SK-N-SH treated with all-trans-retinoic acid at 6 μM for 48 hours (cell line): ENCODE data around the gene ESYT3.

ENCODE experiments used
- ATAC-seq: fragments of 200-7000 bp; cut with Tn5 transposase; 3 replicates; pipeline ENCODE4 v1.9.1; 2020; ENCODE audit warnings: mild to moderate bottlenecking, moderate library complexity
- ARNTL ChIP-seq: fragments of 450-650 bp; formaldehyde crosslinking; IDR thresholded peaks from 2 replicates; pipeline ENCODE4 v1.5.0; 2020; ENCODE audit warnings: low read depth, mild to moderate bottlenecking, moderate library complexity, borderline replicate concordance
- BACH2 ChIP-seq: fragments of 250-450 bp; sonication (Bioruptor Pico); IDR thresholded peaks from 2 replicates; pipeline ENCODE4 v1.9.0; 2021; ENCODE audit warnings: mild to moderate bottlenecking, borderline replicate concordance
- CSDC2 ChIP-seq: fragments of 250-450 bp; sonication (Bioruptor Pico); IDR thresholded peaks from 2 replicates; pipeline ENCODE4 v1.5.0; 2020; ENCODE audit warnings: mild to moderate bottlenecking, moderate library complexity
- GLIS3 ChIP-seq: fragments of 250-450 bp; sonication (Bioruptor Pico); IDR thresholded peaks from 2 replicates; pipeline ENCODE4 v1.5.0; 2020; ENCODE audit warnings: mild to moderate bottlenecking, moderate library complexity
- ISL1 ChIP-seq: fragments of 250-450 bp; sonication (Bioruptor Pico); IDR thresholded peaks from 2 replicates; pipeline ENCODE4 v2.1.2; 2022; ENCODE audit warnings: mild to moderate bottlenecking, moderate library complexity
- OSR1 ChIP-seq: fragments of 250-450 bp; sonication (Bioruptor Pico); IDR thresholded peaks from 2 replicates; pipeline ENCODE4 v1.8.0; 2022; ENCODE audit warnings: moderate library complexity, mild to moderate bottlenecking, inconsistent platforms
- PPARA ChIP-seq: fragments of 250-450 bp; sonication (Bioruptor Pico); IDR thresholded peaks from 2 replicates; pipeline ENCODE4 v1.5.0; 2020; ENCODE audit warnings: mild to moderate bottlenecking, borderline replicate concordance
- RARB ChIP-seq: fragments of 250-450 bp; sonication (Bioruptor Pico); IDR thresholded peaks from 2 replicates; pipeline ENCODE4 v1.8.0; 2021; ENCODE audit warnings: mild to moderate bottlenecking, moderate library complexity
- SNAI2 ChIP-seq: fragments of 250-450 bp; sonication (Bioruptor Pico); IDR thresholded peaks from 2 replicates; pipeline ENCODE4 v1.5.0; 2020; ENCODE audit warnings: mild to moderate bottlenecking, moderate library complexity
- TOX ChIP-seq: fragments of 250-450 bp; sonication (Bioruptor Pico); IDR thresholded peaks from 2 replicates; pipeline ENCODE4 v1.8.0; 2021; ENCODE audit warnings: mild to moderate bottlenecking, moderate library complexity, borderline replicate concordance
- TSHZ2 ChIP-seq: fragments of 250-450 bp; sonication (Bioruptor Pico); IDR thresholded peaks from 2 replicates; pipeline ENCODE4 v1.5.0; 2020; ENCODE audit warnings: mild to moderate bottlenecking, moderate library complexity
- ZC3H10 ChIP-seq: fragments of 250-450 bp; sonication (Bioruptor Pico); IDR thresholded peaks from 2 replicates; pipeline ENCODE4 v1.5.1; 2021; ENCODE audit warnings: mild to moderate bottlenecking, moderate library complexity
- ZFP3 ChIP-seq: fragments of 250-450 bp; sonication (Bioruptor Pico); IDR thresholded peaks from 2 replicates; pipeline ENCODE4 v1.5.0; 2020; ENCODE audit warnings: mild to moderate bottlenecking, moderate library complexity
- ZFP30 ChIP-seq: fragments of 450-650 bp; formaldehyde crosslinking; IDR thresholded peaks from 2 replicates; pipeline ENCODE4 v1.5.0; 2022; ENCODE audit warnings: mild to moderate bottlenecking, moderate library complexity
- ZNF565 ChIP-seq: fragments of 450-650 bp; formaldehyde crosslinking; conservative IDR thresholded peaks from 2 replicates; pipeline ENCODE4 v1.5.0; 2020; ENCODE audit warnings: low read depth, mild to moderate bottlenecking, moderate library complexity
- ZNF70 ChIP-seq: fragments of 450-650 bp; formaldehyde crosslinking; IDR thresholded peaks from 2 replicates; pipeline ENCODE4 v1.5.0; 2020; ENCODE audit warnings: mild to moderate bottlenecking, moderate library complexity
- ZNF8 ChIP-seq: fragments of 450-650 bp; formaldehyde crosslinking; IDR thresholded peaks from 2 replicates; pipeline ENCODE4 v1.5.0; 2020; ENCODE audit warnings: mild to moderate bottlenecking, moderate library complexity
- TF ChIP-seq, protein P1 (sequence below): fragments of 250-450 bp; sonication (Bioruptor Pico); IDR thresholded peaks from 2 replicates; pipeline ENCODE4 v1.8.0; 2021; ENCODE audit warnings: low read depth, mild to moderate bottlenecking, moderate library complexity, borderline replicate concordance
- TF ChIP-seq, protein P2 (sequence below): fragments of 250-450 bp; sonication (Bioruptor Pico); IDR thresholded peaks from 2 replicates; pipeline ENCODE4 v1.8.0; 2020; ENCODE audit warnings: mild to moderate bottlenecking, moderate library complexity, borderline replicate concordance

ESYT3 gene

GRCh38 chr3:138456961-138457862 is 22.8 kb downstream of the ESYT3 start:
- ATAC-seq = peak; percentile 9; the same call in 2 of the 3 replicates
- no peak for TF ChIP-seq RARB (CRISPR knock-in tag)
- no peak for TF ChIP-seq ZFP30 (CRISPR knock-in tag)
- TF ChIP-seq ZNF70 (CRISPR knock-in tag) = no peak
- no peak for TF ChIP-seq ZC3H10 (CRISPR knock-in tag)
- no peak for TF ChIP-seq PPARA (CRISPR knock-in tag)
- no peak for TF ChIP-seq GLIS3 (CRISPR knock-in tag)
- no peak for TF ChIP-seq ISL1 (CRISPR knock-in tag)
- no peak for TF ChIP-seq ZFP3 (CRISPR knock-in tag)
- no peak for TF ChIP-seq TOX
- TF ChIP-seq CSDC2 (CRISPR knock-in tag) = no peak
- TF ChIP-seq, protein P1, sequence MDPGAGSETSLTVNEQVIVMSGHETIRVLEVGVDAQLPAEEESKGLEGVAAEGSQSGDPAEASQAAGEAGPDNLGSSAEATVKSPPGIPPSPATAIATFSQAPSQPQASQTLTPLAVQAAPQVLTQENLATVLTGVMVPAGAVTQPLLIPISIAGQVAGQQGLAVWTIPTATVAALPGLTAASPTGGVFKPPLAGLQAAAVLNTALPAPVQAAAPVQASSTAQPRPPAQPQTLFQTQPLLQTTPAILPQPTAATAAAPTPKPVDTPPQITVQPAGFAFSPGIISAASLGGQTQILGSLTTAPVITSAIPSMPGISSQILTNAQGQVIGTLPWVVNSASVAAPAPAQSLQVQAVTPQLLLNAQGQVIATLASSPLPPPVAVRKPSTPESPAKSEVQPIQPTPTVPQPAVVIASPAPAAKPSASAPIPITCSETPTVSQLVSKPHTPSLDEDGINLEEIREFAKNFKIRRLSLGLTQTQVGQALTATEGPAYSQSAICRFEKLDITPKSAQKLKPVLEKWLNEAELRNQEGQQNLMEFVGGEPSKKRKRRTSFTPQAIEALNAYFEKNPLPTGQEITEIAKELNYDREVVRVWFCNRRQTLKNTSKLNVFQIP (CRISPR knock-in tag) = no peak
- TF ChIP-seq ZNF565 = no peak

DNA sequence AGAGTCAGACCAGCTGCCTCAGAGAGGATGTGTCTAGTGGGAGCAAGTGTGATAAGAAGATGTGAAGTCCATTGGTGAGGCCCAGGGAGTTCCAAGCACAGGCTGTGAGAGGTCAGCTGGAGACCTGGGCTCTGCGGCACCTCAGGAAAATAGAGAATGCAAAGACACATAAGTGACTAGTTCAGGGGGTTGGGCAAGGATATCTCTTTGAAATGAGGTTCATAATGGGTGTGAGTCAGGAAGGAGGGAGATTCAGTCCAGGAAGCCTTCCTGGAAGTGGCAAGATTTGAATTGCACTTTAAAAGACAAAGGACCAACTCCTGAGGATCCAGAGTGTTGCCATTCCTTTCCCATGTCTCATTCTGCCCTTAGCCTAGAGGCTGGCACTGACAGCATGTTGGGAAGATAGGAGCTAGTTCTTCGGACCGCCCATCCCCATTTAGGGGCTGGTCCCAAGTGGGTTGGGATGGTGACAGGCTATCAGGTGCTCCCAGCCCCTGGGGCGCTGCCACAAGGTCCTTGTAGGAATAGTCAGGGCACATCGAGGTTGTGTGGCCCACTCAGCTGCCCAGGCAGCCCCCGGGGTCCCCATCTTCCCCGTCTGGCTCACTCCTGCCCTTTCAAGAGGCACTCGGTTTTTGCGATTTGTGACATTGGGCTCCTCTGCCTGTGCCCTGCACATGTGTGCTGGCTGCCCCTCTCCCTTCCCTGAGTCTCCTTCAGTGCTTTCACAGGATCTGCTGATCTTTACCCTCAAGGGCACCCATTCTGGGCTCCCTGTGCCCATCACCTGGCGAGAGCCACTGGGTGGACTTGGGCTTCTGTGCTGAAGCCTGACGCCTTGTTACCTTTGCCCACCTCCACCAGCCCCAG is 23.7 kb downstream of the ESYT3 start:
- no peak for ATAC-seq
- TF ChIP-seq ZC3H10 (CRISPR knock-in tag) = no peak
- TF ChIP-seq ZFP3 (CRISPR knock-in tag) = no peak
- TF ChIP-seq ISL1 (CRISPR knock-in tag) = no peak
- TF ChIP-seq ARNTL (CRISPR knock-in tag) = no peak
- no peak for TF ChIP-seq BACH2 (CRISPR knock-in tag)
- no peak for TF ChIP-seq PPARA (CRISPR knock-in tag)

- no peak for TF ChIP-seq ZNF8
- TF ChIP-seq, protein P1 (CRISPR knock-in tag) = no peak
- no peak for TF ChIP-seq ISL1 (CRISPR knock-in tag)
- TF ChIP-seq ZNF70 (CRISPR knock-in tag) = no peak
- ATAC-seq = no peak
Measured at GRCh38 chr3:138458774-138459499, 24.5 kb downstream of the ESYT3 start.

- ATAC-seq = 0 out of 3 replicates have a peak, but pooled peaks have one; percentile 17
- TF ChIP-seq ZNF565 (no peak), OSR1 (no peak), ZC3H10 (CRISPR knock-in tag) (no peak), ZNF8 (no peak), TSHZ2 (CRISPR knock-in tag) (no peak), SNAI2 (no peak)
- TF ChIP-seq, protein P2, sequence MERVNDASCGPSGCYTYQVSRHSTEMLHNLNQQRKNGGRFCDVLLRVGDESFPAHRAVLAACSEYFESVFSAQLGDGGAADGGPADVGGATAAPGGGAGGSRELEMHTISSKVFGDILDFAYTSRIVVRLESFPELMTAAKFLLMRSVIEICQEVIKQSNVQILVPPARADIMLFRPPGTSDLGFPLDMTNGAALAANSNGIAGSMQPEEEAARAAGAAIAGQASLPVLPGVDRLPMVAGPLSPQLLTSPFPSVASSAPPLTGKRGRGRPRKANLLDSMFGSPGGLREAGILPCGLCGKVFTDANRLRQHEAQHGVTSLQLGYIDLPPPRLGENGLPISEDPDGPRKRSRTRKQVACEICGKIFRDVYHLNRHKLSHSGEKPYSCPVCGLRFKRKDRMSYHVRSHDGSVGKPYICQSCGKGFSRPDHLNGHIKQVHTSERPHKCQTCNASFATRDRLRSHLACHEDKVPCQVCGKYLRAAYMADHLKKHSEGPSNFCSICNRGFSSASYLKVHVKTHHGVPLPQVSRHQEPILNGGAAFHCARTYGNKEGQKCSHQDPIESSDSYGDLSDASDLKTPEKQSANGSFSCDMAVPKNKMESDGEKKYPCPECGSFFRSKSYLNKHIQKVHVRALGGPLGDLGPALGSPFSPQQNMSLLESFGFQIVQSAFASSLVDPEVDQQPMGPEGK (CRISPR knock-in tag) = no peak
Measured at GRCh38 chr3:138459619-138460535, 25.5 kb downstream of the ESYT3 start.
